GM19023 (cell line): ENCODE results near the gene COL25A1.
"Not testable (repeated sequence)": the region's sequence is repeated elsewhere in the genome, so short reads cannot be mapped to it uniquely, and the experiment has no call there.

Source experiments
- ATAC-seq: cut with Tn5 transposase; IDR thresholded peaks from one replicate; pipeline ENCODE4 v1.9.1; 2021; ENCODE audit warnings: mild to moderate bottlenecking, moderate library complexity; ENCODE audit not compliant: unreplicated experiment

Gene COL25A1

DNA sequence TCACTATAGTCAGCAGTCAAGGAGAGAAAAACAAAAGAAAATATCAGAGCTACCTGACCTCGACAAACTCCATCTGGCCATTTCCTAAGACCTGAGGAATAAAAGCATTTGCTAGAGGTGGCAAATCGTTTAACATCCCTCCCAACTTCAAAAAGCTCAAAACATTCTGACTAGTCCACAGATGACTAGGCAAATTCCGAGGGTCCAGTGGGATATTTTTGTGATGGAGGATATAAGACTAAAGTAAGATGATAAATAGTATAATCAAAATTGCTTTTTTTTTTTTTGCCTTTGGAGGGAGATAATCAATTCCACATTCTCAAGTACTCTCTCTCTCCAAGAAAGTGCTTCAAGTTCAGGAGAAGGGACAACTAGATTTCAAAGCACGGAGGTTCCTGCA is 420.5 kb downstream of the COL25A1 start:
- no peak for ATAC-seq

DNA sequence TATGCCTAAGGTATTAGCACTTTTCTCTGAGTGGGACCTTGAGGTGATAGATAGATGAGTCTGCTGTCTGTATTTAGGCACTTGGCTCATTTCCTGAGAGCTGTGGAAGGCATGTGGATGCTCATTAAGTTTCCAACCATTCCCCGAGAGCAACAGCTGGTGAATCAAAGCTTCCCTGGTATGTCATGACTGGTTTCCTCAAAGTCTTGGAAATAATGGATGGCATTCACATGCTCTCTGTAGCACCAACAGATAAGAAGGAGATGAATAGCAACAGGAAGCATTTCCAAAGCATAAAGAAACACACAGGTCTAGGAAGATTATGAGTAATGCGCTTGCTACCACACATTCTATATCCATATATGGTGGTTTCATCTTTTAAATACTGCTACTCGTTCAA is 421.3 kb downstream of the COL25A1 start:
- ATAC-seq = no peak

DNA sequence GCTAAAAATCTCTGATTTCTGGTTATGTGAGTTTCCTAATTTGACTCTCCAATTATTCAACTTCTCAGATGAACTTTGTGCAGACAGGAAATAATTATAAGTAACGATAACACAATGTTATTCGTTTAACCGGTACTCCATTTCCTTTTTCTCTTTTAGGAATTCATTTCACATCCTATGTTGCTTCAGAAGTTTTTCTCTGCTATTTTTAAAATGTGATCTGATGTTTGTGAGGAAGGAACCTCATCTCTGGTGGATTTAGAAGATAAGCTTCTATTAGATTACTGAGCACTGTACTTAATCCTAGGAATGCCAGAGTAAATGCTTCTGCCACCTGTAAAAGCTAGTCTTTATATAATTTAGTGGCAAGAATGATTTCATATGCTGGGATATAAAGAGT is 423.7 kb downstream of the COL25A1 start:
- no peak for ATAC-seq

DNA sequence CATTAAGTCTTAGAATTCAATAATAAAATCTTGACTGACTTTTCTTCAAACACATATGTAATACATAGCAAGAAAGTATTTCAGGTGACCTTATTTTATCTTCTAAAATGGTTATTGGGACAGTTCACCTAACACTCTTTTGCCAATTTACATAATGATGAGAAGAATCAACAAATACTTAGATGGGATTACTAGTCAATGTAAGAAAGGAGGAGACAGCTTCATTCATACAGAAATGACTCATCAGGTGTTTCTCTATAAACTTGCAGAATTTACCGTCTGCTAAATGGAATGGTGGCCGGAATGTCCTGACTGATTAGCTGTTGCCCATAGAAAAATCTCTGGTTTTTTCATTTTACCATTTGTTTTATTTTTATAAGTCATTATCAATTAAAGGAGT is 424.6 kb downstream of the COL25A1 start:
- ATAC-seq = no peak

DNA sequence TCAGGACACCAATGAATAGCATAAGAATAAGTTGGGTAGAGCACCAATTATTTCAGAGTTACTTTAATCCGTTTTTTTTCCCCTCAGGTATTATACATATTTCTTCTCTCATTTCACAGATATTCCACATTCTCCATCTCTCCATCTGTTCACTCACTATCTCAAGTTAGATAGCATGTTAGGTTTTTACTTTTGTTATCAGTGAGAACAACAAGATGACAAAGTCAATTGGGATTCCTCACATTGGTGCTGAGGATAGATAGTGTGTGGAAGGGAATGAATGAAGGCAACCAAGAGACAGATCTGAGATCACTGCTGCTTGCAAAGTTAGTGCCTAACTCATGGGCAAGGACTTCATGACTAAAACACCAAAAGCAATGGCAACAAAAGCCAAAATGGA is 427.7 kb downstream of the COL25A1 start:
- no peak for ATAC-seq

DNA sequence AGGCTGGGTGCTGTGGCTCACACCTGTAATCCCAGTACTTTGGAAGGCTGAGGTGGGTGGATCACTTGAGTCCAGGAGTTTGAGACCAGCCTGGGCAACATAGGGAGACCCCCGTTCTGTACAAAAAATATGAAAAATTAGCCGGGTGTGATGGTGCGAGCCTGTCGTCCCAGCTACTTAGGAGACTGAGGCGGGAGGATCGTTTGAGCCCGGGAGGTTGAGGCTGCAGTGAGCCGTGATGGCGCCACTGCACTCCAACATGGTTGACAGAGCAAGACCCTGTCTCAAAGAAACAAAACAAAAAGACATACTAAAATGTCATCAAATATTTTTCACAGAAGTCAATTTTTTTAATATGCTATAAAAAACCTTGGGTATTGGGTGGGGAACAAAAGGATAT is 432.5 kb downstream of the COL25A1 start:
- not testable (repeated sequence) for ATAC-seq

DNA sequence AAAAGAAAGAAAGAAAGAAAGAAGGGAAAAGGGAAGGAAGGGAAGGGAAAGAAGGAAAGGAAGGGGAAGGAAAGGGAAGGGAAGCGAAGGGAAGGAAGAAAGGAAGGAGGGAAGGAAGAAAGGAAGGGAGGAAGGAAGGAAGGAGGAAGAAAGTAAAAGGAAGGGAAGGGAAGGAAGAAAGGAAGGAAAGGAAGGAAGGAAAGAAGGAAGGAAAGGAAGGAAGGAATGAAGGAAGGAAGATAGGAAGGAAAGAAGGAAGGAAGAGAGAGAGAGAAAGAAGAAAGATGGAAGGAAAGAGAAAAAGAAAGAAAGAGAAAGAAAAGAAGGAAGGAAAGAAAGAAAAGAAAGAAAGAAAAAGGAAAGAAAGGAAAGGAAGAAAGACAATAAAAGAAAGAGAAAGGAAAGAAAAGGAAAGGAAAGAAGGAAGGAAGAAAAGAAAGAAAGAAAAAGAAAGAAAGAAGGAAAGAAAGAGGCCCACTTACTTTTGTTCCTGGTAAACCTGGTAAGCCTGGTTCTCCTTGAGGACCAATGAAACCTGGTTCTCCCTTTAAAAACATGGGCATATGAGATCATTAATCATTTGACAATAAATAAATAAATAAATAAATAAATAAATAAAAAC is 433.7 kb downstream of the COL25A1 start:
- ATAC-seq = no peak

DNA sequence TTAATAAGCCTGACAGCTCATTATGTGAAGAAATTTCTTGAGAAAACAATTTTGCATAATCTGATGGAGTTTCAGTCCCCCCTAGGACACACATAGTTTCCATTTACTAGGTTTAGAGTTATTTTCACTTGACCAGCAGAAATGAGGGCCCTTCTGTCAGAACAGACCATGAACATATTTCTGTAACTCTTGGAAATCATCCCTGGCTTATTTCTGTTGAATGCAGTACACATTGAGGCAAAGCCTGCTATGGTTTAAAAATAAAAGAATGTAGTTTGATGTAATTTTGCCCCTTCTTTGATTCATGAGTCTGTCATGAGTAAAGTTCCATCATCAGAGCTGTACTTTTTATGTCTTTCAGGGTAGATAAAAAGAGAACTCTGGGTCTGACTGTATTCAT is 435.0 kb downstream of the COL25A1 start:
- no peak for ATAC-seq

DNA sequence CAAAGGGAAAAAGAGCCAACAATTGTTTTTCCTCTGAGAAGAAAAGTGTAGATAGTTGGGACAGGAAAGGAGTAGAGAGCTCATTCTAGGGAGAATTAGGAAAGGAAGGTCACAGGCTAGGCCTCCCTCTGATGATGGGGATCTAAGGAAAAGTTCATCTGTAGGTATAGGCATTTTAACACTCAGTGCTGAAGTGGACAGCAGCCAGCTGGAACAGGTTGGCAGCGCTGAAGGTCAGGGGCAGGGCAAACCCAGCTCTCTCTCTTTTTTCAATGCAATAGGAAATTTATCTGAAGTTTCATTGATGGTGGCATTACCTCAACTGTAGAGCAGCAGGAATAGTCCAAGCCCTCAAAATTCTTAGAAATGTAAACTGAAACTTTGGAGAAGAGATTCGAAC is 441.1 kb downstream of the COL25A1 start:
- no peak for ATAC-seq

DNA sequence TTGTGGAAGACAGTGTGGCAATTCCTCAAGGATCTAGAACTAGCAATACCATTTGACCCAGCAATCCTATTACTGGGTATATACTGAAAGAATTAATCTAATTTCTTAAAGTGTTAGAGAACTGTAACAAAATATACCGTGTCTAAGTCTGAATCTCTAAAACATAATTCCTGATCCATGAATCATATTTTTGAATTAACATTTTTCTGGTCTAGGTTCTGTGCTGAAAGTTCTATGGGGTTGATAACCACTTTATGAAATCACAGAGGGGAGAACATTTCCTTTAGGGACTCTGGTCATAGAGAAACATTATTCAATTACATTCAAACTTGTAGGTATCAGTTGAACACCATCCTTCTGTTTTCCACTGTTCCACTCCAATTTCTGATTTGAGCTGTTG is 447.7 kb downstream of the COL25A1 start:
- no peak for ATAC-seq

DNA sequence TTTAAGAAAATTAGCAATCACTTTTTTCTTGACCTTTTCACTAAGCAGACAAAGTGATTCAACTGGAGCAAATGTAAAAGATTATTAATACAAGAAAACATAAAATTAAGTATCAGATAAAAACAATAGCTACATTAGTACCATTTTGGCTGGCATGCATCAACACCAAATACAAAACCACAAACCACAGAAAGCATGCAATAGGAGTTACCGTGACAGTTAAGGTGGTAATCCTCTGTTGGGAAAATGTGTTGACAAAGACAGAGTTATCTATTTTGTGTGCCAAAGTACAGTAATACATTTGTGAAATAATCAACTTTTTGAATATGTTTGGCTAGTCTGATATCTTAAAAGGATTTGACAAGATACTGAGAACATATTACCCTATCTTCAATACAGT is 449.8 kb downstream of the COL25A1 start:
- no peak for ATAC-seq

DNA sequence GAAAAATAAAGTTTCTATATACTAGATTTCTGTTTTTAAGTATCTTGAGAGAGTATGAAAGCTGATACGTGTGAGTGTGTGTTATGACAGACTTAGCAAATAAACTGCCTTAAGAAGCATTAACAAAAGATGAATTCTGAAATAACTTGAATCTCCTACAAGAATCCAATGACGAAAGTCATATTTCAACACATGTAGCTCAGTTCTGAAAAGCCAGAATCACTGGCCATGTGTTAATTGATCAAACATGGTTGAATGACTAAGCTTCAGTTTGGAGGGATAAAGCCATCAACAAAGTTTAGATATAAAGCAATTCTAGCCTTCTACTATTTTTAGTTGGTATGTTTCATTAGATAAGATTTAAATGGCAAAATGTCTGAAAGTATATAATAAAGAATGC is 451.1 kb downstream of the COL25A1 start:
- ATAC-seq = no peak

DNA sequence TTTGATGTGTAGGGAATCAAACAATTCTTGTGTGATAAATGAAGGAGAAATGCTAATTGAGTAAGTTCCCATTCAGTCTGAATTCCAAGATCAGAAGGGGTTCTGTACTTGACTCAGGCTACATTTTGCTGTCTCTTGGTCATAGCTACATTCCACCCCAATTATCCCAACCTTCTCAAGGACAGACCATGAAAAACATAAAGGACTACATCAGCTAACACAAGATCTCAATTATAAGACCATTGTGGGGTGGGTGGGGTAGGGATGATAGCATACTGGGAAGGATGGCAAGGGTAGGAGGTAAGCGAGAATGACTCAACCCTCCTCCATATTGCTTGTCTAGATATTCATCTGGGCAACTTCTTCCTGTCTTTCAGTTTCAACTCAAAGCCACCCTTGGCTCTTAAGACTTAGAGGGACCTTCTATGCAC is 452.2 kb downstream of the COL25A1 start:
- ATAC-seq = no peak

DNA sequence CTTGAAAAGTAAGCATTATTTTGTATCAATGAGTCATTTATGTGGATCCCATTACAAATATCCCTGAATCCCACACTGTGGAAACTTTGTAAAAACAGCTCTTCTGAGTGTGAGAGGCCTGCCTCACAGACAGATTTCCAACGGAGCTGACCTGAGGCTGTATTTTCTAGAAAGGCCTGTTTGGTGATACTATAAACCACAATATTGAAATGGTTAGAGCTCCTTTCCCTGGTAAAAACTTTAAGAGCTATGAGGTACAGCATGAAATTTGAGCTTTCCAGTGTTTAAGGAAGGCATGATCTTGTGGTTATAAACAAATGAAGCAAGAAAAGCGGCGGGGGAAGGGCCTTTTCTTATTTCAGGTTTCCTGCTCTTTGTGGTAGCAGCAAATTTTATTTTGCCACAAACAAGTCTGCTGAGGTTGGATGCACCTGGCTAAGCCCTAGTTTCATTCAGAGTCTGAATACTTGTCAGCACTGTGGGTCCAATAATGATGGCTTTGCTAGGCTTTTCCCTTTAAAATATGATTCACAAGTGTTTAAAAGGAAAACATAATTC is 452.8 kb downstream of the COL25A1 start:
- ATAC-seq = peak; percentile 92

DNA sequence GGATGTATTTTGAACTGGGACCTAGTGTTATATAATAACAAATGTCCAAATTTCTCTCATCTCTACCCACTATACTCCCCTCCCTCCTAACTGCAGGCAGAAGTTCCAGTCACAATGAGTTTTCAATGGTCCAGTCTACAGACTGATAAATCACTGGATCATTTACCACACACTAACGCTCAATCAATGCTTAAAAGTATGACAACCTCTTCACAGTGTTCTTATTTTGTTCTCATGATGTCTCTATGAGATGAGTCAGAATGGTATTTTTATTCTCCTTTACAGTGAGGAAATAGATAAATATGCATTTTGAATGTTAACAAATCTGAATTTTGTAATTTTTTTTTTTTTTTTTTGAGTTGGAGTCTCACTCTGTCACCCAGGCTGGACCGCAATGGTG is 455.9 kb downstream of the COL25A1 start:
- no peak for ATAC-seq

DNA sequence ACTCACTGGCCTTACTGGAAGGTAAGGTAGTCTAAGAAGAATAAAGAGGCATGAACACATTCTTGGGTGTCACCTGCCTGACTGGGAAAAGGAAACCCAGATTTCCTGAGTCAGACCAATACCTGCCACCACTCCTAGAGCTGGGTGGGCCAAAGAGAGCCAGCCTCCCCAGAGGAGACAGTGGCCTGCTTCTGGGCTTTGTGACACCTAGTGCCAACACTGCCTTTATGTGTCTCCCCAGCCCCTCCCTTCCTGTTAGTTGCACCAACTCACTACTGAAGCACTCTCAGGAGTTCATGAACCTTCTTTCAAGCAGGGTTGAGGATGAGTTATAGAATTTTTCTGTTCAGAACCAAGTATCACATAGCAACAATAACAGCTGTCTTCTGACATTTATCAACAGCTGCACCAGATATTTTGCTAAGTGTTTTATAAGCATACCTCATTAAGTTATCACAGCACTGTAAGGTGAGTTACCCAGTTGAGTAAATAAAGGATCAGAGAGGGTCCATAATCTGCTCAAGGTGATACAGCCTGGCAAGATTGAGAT is 462.0 kb downstream of the COL25A1 start:
- ATAC-seq = no peak

DNA sequence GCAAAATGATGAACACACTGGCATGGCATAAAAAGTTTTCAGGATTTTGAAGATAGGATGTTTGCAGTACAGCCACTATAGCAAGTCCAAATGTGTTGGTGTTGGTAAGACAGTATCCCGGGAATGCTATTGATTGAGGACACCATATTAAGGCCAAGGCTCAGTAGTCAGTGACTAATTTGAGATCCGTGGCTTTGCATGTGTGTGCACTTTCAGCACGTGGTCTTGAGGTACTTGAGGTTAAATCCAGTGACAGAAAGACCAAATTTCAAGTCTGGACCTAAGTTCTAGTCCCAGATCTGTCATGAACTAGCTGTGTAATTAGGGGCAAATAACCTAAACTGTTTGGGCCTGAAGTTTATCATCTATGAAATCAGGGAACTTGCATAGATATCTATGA is 463.1 kb downstream of the COL25A1 start:
- ATAC-seq = no peak

DNA sequence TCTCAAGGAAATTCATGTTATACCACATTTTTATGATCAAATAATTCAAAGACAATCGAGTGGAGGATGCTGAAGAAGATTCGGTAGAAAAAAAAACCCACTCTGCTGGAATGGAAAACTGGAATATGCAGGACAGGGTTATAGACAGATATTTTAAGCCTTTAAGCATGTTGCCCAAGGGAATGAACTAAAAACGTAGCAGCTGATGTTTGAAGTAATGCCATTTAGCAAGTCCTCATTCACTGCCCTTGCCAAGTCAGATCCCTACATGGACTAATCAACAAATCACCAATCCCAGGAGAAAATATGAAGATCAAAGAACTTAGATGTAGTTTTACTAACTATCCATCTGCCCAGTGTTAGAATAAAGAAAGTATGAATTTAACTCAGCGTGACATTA is 464.0 kb downstream of the COL25A1 start:
- no peak for ATAC-seq

DNA sequence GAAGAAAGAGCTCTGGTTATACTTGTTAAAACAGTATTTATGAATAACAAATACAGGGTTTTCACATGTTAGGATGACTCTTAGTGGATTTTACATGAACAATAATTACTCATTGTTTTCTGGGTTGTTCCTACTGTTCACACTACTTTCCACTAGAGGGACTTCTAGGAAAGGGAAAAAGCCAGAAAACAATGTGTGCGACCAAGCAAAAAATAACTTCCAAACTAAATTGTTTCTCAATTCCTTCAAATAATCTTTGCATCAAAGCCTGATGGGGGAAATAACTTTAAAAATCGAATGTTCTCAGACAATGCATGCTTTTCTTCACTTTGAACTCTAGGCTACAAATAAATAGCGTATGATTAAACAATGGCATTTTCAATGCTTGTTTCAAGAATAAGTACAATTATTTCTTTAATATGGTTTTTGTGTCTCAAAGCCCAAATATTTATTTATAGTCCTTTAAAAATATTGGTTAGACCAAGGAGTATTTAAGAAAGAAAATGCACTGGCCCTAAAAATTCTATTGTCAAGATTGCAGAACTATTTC is 467.5 kb downstream of the COL25A1 start:
- ATAC-seq = no peak

DNA sequence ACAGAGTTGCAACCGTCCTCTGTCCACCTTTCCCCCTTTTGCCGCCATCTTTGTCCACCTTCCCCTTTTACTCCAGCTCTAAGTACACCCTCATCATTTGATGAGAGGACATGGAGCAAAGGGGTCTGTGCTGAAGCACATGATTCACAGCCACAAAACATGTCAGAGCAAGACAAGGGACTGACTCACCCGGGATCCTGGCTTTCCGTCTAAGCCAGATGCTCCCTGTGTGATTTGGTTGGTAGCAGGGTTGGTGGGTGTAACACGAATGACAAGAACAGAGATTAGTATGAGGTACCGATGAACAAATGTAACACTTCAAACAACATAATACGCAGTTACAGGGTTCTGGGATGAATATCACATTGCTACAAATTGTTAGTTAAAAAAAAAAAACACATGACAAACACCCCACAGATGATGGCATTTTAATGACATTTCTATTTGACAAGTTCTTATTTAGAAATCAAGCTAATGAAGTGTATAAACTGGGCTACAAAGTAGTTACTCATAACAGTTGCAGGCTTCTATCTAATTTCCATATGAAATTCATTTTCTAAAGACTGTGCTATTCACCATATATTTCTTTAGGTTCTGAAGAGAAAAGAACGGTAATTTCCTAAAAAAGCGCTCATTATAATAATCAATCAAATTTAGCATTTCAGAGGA is 468.2 kb downstream of the COL25A1 start:
- no peak for ATAC-seq

DNA sequence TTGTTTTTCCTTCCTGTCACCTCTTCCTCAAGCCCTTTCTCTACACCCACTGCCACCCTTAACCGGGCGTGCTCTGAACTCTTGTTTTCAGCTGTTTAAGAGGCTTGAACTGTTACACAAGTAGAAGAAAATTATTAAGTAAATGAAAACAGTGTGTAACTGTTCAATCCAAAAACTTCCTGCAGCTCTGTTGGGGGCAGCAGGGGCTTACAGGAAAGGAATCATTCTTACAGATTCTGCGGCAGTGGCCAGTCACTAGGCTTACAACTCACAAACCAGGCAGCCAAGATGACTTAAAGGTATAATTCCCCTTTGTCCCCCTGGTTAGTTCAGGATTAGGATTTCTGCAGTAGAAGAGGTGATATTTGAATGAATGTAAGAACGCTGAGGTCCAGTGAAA is 469.4 kb downstream of the COL25A1 start:
- no peak for ATAC-seq

DNA sequence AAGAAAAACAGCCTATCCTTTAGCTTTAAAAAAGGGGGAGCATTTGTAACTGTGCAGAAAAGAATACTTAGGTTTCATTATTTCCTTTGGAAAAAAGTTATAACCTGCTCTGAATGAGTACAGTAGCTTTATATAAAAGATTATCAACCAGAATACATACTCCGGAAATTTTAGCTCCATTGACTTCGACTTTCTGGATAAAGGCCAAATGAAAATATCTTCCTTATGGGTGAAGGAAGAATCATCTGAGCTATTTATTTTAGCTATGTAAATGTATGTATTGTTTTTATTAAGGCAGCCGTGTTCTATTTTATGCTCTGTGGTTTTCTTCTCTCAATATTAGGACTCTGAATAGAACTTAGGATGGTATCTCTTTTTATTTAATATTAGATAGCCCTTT is 470.6 kb downstream of the COL25A1 start:
- no peak for ATAC-seq
